COR-L47 (cell line): ENCODE results near the gene CELSR1.
"Not testable (repeated sequence)": the region's sequence is repeated elsewhere in the genome, so short reads cannot be mapped to it uniquely, and the experiment has no call there.

Experiments
- DNase-seq: peaks from one replicate; lab custom pipeline; 2025; lab: John Stamatoyannopoulos, UW

The CELSR1 gene

DNA sequence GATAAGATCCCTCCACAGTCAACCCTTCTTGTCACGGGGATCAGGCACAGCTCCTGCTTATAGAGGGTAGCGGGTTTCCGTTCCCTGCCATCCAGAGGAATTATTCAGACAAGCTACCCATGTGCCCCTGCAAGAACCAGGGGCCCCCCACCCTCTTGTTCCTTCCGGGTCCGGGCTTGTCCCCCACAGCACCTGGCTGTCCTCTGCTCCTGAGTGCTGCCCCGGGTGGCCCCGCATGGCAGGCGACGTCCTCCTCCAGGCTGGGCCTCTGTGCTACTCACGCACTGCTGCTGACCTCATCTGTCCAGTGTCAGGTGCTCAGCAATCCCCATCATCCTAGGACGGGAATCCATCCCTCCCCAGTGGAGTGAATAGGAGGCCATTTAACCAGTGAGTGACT is 24.7 kb downstream of the CELSR1 start:
- DNase-seq = no peak

GRCh38 chr22:46512039-46512370 is 25.4 kb downstream of the CELSR1 start:
- no peak for DNase-seq

DNA sequence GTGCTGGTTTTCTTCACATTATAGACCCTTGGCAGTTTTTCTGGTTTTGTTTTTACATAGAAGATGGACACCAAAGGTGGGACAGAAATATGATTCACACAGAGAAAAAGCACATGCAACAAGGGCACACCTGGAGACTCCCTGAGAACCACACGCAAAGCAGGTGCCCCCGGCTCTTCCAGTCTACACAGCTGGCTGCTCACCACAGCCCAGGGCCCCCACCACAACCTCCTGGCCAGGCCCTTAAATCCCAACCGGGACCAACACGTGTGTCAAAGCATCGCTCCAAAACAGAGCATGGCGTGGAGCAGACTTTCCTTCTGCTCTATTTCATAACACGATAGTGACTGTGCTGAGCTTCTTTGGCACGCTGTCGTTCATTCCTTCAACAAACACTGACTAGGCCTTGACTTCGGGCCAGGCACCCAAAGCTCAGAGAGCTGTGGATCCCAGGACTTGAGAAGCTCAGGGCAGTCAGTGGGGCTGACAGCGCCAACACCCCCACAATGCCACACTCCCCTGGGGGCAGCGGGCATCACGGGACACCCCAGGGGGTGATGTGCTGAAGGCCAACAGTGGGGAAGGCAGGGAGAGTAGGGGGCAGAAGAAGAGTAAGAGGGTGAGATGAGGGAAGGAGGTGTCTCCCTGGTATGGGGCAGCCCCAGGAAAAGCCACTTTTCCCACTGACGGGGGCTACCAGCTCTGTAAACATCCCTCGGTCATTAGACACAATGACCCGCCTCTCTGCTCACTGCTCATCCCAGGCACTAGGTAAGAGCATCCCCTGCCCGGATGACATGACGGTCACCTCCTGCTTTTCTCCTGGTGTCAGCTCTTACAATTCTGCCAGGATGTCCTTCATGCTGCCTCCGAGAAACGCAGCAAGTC is 26.0 kb downstream of the CELSR1 start:
- DNase-seq = no peak

- DNase-seq = no peak
These were observed 27.9 kb downstream of the CELSR1 start for GRCh38 chr22:46509416-46510089.

DNA sequence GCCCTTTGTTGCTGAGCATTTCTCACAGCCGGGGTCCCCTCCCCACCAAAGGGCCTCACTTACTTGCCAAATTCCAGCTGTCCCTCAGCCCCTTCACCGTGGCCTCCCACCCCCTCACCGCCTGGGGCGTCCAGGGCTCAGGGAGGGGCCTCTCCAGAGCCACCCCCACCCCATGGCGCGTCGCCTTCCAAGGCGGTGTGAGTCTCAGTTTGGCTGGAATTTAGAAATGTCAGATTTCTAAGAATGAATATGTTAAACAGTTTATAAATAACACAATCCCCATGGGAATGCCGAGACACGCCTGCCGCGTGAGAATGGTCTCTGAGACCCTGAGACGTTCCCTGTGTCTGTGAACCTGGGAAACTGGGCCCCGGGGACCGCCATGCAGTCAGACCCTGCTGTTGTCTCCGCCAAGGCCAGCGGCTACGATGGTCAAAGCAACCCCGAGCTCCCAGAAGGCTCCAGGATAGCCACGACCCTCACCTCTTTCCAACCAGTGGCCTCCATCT is 28.9 kb downstream of the CELSR1 start:
- DNase-seq = no peak

- DNase-seq = no peak
These were observed 29.7 kb downstream of the CELSR1 start for GRCh38 chr22:46507451-46508425.

DNA sequence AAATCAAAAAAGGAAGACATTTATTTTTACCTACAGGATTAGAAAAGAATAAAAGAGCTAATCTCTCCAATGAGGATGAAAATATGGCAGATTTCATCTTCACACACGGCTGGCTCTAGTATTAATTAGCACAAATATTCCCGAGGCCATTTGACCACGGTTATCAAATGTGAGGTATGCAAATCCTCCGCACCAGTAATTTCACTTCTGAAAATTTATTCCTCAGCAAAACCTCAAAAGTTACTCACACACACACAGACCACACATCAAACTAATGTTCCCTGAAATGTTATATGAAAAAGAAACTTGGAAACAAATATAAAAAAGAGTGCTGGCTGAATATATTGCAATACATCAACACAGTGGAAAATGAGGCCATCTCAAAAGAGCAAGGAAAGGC is 32.8 kb downstream of the CELSR1 start:
- DNase-seq = no peak

DNA sequence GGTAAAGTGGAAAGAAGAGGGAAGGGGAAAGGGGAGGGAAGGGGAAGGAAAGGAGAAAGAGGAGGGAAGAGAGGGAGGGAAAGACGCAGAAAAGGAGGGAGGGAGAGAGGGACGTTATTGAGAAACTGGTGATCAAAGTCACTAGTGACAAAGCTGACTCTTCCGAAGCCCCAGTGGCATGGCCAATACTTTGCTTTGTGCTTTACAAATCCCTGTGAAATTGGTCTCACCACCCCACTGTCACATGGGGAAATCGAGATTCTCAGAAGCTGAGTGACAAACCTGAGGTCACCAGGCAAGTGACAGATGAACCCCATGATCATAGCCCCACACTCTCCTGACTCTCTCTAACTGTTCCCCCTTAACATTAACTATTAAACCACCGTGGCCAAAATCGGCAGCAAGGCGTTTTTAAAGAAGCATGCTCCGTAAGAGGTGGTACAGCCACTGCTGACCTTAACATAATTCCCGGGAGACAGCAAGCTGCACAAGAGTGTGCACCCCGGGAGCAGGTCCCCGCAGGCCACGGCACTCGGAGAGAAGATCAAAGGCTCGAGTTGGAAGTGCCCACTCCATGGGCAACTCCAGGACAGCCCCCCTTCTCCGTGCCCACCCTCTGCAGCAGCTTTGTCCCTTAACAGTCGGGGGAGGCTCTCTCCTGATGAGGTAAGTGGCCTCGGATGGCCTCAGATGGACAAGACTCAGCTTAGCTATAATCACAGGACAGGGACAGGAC is 34.8 kb downstream of the CELSR1 start:
- no peak for DNase-seq

- no peak for DNase-seq
These were observed 35.7 kb downstream of the CELSR1 start for GRCh38 chr22:46501701-46502100.

DNA sequence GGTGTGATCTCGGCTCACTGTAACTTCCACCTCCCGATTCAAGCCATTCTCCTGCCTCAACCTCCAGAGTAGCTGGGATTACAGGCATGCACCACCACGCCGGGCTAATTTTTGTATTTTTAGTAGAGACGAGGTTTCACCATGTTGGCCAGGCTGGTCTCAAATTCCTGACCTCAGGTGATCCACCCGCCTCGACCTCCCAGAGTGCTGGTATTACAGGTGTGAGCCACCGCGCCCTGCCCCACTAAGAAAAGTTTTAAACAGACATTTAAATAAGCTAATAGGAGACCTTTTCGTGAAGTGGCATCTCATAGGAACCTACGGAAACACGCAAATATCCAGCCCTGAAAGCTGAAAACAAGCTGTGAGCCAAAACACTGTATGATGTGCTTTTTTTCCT is 36.2 kb downstream of the CELSR1 start:
- not testable (repeated sequence) for DNase-seq

DNA sequence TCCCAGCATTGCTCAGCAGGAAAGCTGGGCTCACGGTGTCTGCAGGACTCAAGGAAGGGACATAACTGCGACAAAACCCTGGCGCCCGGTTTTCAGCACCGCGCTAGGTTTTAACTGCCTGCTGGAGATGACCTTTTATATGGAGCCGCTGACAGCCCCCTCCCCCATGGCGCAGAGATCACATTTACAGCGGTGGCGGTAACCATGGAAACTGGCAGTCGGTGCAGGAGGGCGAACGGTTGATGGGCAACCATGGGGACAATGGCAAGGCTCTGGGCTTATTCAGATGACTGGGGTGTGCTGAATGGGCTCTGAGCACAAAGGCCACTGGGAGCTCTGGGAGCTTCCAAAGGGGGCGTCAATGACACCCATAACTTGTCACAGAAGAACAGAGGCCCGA is 37.2 kb downstream of the CELSR1 start:
- peak; percentile 18 for DNase-seq

DNA sequence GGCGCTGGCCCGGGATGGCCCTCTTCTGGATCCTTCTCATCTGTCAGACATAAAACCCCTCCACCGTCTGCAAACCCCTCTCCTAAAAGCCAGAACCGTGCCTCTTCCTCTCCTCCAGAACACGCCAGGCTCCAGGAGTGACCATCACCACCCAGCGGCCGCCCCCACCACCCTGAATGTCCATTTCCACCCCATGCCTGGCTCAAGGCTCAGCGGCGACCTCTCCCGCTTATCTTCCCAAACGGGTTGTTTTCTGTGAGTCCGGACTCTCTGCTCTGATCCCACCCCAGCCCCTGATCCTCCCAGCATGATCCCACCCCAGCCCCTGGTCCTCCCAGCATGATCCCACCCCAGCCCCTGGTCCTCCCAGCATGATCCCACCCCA is 37.6 kb downstream of the CELSR1 start:
- DNase-seq = no peak

DNA sequence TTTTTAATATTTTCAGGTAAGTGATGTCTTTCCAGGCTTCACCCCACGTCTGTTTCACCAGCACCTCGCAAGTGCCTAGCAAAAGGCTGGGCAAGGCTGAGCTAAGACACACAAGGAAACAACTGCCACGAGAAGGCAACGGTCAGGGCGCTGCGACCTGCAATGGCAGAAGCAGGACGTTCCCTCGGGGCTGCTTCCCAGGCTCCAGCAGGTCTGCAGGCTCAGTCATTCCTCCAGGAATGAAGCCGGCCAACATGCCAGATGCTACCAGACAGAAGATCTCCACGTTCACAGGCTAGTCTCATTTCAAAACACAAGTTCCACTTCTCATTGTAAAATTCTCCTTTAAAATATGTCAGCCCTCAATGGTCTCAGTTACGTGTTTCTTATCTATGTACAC is 45.5 kb downstream of the CELSR1 start:
- no peak for DNase-seq

- no peak for DNase-seq
These were observed 46.9 kb downstream of the CELSR1 start for GRCh38 chr22:46490538-46490937.

DNA sequence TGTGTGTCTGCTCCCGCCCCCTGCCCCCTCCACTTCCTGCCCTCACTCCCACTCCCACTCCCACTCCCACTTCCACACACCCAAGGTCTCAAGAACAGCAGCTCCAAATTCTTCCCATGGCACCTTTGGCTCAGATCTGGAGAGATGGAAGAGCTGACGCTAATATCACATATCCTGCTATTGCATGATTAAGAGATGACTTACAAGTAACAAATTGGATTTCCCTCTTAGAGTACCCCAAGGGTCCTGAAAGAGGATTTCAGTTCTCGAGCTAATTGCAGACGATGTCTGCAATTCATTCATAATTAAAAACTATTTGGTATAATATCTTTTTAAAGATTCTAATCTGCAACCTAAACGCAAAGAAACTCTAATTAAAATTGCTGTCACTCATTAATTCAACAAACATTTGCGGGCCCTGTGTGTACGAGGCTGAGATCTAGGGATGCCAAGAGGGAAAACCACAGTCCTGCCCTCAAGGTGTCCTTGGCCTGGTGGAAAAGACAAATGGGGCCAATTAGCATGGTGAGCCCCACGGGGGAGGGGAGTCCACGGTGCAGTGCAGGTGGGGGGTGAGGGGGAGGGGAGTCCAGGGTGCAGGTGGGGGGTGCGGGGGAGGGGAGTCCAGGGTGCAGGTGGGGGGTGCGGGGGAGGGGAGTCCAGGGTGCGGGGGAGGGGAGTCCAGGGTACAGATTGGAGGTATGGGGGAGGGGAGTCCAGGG is 50.3 kb downstream of the CELSR1 start:
- DNase-seq = no peak

DNA sequence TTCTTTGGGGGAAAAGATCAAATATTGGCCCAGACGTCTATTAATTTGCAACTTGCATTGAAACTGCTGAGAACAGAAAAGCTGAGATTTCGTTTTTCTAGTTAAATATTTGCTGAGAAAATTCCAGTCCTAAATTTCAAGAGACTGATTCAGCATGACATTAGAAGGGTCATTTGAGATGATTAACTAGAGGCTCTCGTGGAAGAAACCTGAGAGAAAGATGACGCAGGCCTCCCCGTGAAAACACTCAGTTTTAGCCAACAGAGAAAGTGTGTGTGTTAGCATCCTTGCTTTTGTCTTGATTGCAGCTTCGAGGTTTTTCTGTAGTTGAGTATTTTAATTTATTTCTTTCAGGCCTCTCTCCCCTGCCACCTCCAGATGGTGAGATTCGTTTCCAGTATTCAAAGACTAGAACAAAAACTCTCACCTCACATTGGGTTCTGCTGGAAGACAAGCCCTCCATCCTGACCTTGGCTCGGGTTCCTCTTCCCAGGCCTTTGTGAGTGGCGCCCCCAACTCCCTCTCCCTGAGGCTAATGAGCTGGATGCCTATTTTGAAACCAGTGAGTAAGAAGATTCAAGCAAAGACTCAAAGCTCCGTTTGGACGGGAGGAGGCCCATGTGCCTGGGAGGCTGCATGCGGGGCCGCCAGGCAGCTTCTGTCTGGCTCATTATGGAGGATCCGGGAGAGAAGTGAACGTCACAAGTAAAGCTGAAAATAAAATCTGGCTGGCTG is 52.4 kb downstream of the CELSR1 start:
- DNase-seq = no peak

DNA sequence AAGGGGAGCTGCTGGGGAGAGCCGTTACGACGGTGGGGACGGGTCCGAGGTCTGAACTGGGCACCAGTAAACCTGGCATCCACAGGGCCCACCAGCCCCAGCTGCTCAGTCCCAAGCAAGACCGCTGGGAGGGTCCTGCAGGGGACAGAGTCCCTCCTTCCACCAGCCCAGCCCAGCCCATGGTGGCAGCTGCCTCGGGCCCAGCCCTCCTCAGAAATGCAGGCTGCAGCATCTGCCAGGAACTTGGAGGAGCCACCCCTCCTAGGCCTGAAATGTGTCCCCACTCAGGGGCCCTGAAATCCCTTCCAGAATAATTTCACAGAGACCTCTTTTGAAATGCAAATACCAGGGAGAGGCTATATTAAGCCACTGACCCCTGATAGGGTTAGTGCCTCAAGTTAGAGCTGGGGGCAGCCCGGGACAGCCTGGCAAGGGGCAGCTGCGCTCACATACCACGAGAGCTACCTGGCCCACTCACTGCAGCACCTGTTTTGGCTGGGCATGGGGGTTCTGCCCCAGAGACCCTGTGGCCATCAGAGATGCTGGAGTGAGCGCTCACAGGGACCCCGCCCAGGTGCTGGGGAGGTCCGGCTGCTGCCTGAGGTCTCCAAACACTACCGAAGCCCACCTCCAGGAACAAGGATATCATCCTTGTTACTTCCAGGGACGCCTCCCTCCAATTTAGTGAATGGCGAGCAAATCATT is 53.1 kb downstream of the CELSR1 start:
- DNase-seq = no peak

DNA sequence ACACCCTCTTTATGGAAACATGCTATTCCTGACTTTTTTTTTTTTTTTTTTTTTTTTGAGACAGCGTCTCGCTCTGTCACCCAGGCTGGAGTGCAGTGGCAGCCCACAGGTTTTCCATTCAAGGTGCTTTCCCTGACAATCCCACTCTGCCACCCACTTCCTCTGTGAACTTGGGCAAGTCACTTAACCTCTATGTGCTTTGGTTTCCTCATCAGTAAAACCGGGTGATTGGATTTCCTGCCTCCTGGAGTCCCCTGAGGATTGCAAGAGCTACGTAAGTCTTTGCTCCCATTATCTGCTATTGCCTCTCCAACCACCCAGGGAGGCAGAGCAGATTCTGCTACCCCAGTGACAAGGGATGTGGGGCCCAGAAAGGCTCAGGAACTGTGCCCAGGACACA is 54.1 kb downstream of the CELSR1 start:
- no peak for DNase-seq

- DNase-seq = no peak
These were observed 55.3 kb downstream of the CELSR1 start for GRCh38 chr22:46482056-46482675.
